Heart right ventricle (tissue), 16 donors: ENCODE data around the gene SHROOM3. TPM values are rescaled to one million over a fixed set of nuclear protein-coding genes. Genes with fewer than 3 reads are reported as not detected.

Experiments
- ATAC-seq, 8 donors: fragments of 200-7000 bp; cut with Tn5 transposase; one replicate each; pipeline ENCODE4 v1.9.1; 2020; ENCODE audit warnings: mild to moderate bottlenecking in 8 of 8, moderate library complexity in 8 of 8, moderate number of reproducible peaks in 1 of 8
- DNase-seq, 2 donors: peaks; one replicate each; pipeline ENCODE4 v3.0.0-alpha.2; 2020
- H3K27ac ChIP-seq, 10 donors: fragments of 200-600 bp; sonication (generic) in 2 of 10; one replicate each; pipeline versions ENCODE4 v1.5.0 to v1.8.0; 2020 to 2022; ENCODE audit warnings: mild to moderate bottlenecking in 3 of 10
- H3K27me3 ChIP-seq, 7 donors: fragments of 200-600 bp; one replicate each; pipeline ENCODE4 v1.8.0; 2021 to 2022; ENCODE audit warnings: mild to moderate bottlenecking in 2 of 7
- H3K36me3 ChIP-seq, 9 donors: fragments of 200-600 bp; sonication (generic) in 1 of 9; one replicate each; pipeline versions ENCODE4 v1.5.0 to v1.8.0; 2020 to 2022; ENCODE audit warnings: mild to moderate bottlenecking in 2 of 9
- H3K4me1 ChIP-seq, 9 donors: fragments of 200-600 bp; sonication (generic) in 1 of 9; one replicate each; pipeline versions ENCODE4 v1.5.0 to v1.8.0; 2020 to 2022; ENCODE audit warnings: mild to moderate bottlenecking in 4 of 9
- H3K4me3 ChIP-seq, 10 donors: fragments of 200-600 bp; sonication (generic) in 2 of 10; one replicate each; pipeline versions ENCODE4 v1.5.0 to v1.8.0; 2020 to 2022; ENCODE audit warnings: mild to moderate bottlenecking in 7 of 10, moderate library complexity in 2 of 10
- H3K9me3 ChIP-seq, 11 donors: fragments of 200-600 bp in 10 of 11; sonication (generic) in 2 of 11; one replicate each; pipeline versions ENCODE4 v1.5.0 to v1.8.0; 2013 to 2022; ENCODE audit warnings: mild to moderate bottlenecking in 2 of 11, control low read depth in 1 of 11, moderate library complexity in 1 of 11
- CTCF ChIP-seq, 9 donors: fragments of 200-600 bp; sonication (generic) in 2 of 9; IDR thresholded peaks; one replicate each; pipeline versions ENCODE4 v1.5.0 to v1.8.0; 2021 to 2022; ENCODE audit warnings: antibody characterized with exemption in 9 of 9, mild to moderate bottlenecking in 5 of 9, moderate library complexity in 1 of 9
- WGBS, 2 donors: extraction: QIAGEN DNeasy Blood & Tissue Kit; methylation state at CpG; one replicate each; pipeline ENCODE4 v1.1.7; 2013; ENCODE audit warnings: inconsistent platforms in 1 of 2; 5-methylcytosine and 5-hydroxymethylcytosine counted together
- intact Hi-C, 10 donors: fragments of 100-400 bp; cut with DNase I; formaldehyde crosslinking; loops; one replicate each; pipeline versions ENCODE4 v1.11.1 to v1.14.2; 2022
- polyA plus RNA-seq, 2 donors: library from polyadenylated mRNA; stranded (reverse); fragments of 200-250 nt; gene quantifications; one replicate each; pipeline ENCODE4 v1.2.3, GENCODE V29; 2013
- total RNA-seq, 10 donors: library from RNA; stranded (reverse); fragmentation: NEBNext Ultra II Directional in 3 of 10; extraction: Animal tissue kit (Norgen Biotek cat#: 25700) in 3 of 10; gene quantifications; one replicate each; pipeline versions ENCODE4 v1.2.1 to v1.2.4, GENCODE V29; 2021 to 2023
- donor health status: Arrhythmogenic right ventricular cardiomyopathy.
- donor health status: ischemic (EF 13 %, LVEDD 7.1; RV severe dilation, severe dysfunction).
- donor health status: healthy with polysubstance abuse.
- donor health status: DM: no; HTN: yes; CAD: no.
- donor health status: DM: no; HTN: no; CAD: no.
- donor health status: ischemic (EF 25% LVEDD 6.9; RV normal size, moderate dysfunction).
- donor health status: ischemic (EF 25% LVEDD 5.7; RV mildly dilated, moderate dysfunction).
- donor health status: healthy.
- donor health status: DM: yes; HTN: yes; CAD: no.
- donor health status: Ischemic cardiomyopathy.
- donor health status: ischemic (EF 35%, LVEDD 5.7; RV mildly dilated, moderate dysfunction).
- donor health status: nonischemic (EF 11% LVEDD 7.7; RV severe dilation, severe dysfunction).
- donor health status: DM: yes; HTN: yes; CAD: no.
- donor health status: PGD.
- donor health status: ischemic (EF 29% LVEDD 5.4; RV normal size, mild dysfunction).
- donor health status: nonischemic (EF 23%, LVEDD 6.1; RV moderate dilation, normal function).

SHROOM3 gene
- total and polyA plus RNA-seq, 12 donors = 1.7 to 33.3 (median 15.9) TPM

DNA sequence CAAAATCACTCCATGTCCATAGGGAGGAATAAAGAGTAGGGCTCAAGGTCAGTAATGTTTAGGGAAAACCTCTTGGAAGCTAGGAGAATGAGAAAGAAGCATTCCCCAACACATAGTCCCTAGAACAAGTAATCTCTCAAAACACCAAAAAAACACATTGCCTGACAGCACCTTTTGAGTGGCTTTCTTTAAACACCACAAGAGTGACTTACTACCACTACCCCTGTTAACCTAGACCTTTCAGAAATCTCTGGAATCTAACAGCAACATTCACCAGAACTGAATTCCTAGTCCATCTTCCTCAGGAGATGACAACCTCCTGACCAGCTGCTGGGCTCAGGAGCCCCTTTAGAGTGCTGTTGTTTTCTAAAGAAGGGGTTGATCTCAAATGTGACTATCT, 320.7 kb downstream of the SHROOM3 start:
- intact Hi-C loops = loop anchor here in 9 of 10 donors (5.0 to 10.0 kb wide), 6 partner anchors 151 to 323 kb away; partner anchors contain the start of gene SHROOM3 (in 5 of the 9)
- H3K27me3 ChIP-seq = peaks cover 0 to 4% (median 0%) of the 10 kb centered on the region in 7 donors
- H3K36me3 ChIP-seq = peaks cover 0 to 17% (median 0%) of the 10 kb centered on the region in 9 donors
- H3K4me3 ChIP-seq = no peak overlapping the region
- DNase-seq (no peak), ATAC-seq (no peak)
- peaks cover 0 to 7% (median 0%) of the 10 kb centered on the region in 11 donors for H3K9me3 ChIP-seq
- TF ChIP-seq CTCF (IDR thresholded peaks at IDR 0.05) = no peak
- peaks cover 0 to 47% (median 29%) of the 10 kb centered on the region in 9 donors for H3K4me1 ChIP-seq
- no peak overlapping the region for H3K27ac ChIP-seq

GRCh38 chr4:76756416-76756815, 321.4 kb downstream of the SHROOM3 start:
- no peak overlapping the region for H3K4me3 ChIP-seq
- no peak overlapping the region for H3K27ac ChIP-seq
- peaks cover 0 to 47% (median 29%) of the 10 kb centered on the region in 9 donors for H3K4me1 ChIP-seq
- no peak for TF ChIP-seq CTCF (IDR thresholded peaks at IDR 0.05)
- intact Hi-C loops = loop anchor here in 9 of 10 donors (5.0 to 10.0 kb wide), 6 partner anchors 152 to 324 kb away; partner anchors contain the start of gene SHROOM3 (in 5 of the 9)
- peaks cover 0 to 18% (median 0%) of the 10 kb centered on the region in 9 donors for H3K36me3 ChIP-seq
- DNase-seq (no peak), ATAC-seq (no peak)
- H3K27me3 ChIP-seq = peaks cover 0 to 4% (median 0%) of the 10 kb centered on the region in 7 donors
- WGBS, 2 donors = 53 to 83% methylated on average over 2 of the region's 2 CpGs
- peaks cover 0 to 7% (median 0%) of the 10 kb centered on the region in 11 donors for H3K9me3 ChIP-seq

DNA sequence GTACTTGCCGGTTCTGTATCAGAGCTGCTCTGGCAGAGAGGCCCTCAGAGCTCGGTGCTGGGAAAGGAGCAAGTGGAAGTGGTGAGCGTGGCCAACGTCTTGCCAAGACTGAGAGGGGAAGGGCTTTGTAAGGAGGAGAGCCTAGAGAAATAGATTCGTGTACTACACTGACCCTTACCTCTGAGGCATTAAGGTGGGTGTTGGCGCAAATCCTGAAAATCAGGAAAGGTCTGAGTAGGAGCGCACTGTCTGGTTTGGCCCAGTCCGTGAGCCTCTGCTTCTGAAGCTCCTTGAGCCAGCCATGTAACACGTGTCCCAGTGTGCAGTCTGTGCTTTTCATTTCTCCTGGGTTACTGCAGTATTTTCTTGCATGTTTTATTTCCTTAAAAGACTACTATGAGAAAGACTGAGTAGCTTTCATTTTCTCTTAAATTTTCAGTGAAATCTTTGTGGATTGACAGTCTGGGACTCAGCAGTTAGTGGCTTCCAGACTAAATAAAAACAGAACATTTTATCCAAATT, 322.4 kb downstream of the SHROOM3 start:
- Histone ChIP-seq H3K9me3 (no peaks in the 10 kb centered on the region), H3K36me3 (peaks cover 0 to 18% (median 0%) of the 10 kb centered on the region in 9 donors), H3K27ac (peak overlapping the region in 1 of 10 donors; percentile 60), H3K27me3 (no peaks in the 10 kb centered on the region), H3K4me1 (peaks cover 0 to 47% (median 29%) of the 10 kb centered on the region in 9 donors), H3K4me3 (no peak overlapping the region)
- no peak for TF ChIP-seq CTCF (IDR thresholded peaks at IDR 0.05)
- DNase-seq (no peak), ATAC-seq (peak in 2 of 8 donors; percentile 18 to 31)
- 79 to 84% methylated on average over 9 of the region's 9 CpGs for WGBS, 2 donors
- intact Hi-C loops = loop anchor here in 9 of 10 donors (5.0 to 10.0 kb wide), 6 partner anchors 153 to 325 kb away; partner anchors contain the start of gene SHROOM3 (in 5 of the 9)

- intact Hi-C loops = loop anchor here (1.0 to 10.0 kb wide), 9 partner anchors 154 to 326 kb away; partner anchors contain the start of gene SHROOM3 (in 5 of the 10)
- ATAC-seq (peak in 7 of 8 donors; percentile 41 to 69 (median 57)), DNase-seq (peak in 1 of 2 donors; percentile 35)
- TF ChIP-seq CTCF (IDR thresholded peaks at IDR 0.05) = peak; percentile 55 to 82 (median 77)
- peaks cover 0 to 18% (median 0%) of the 10 kb centered on the region in 9 donors for H3K36me3 ChIP-seq
- no peaks in the 10 kb centered on the region for H3K27me3 ChIP-seq
- H3K9me3 ChIP-seq = no peaks in the 10 kb centered on the region
- no peak overlapping the region for H3K4me3 ChIP-seq
- peak overlapping the region in 2 of 10 donors; percentile 5 to 60 for H3K27ac ChIP-seq
- peaks cover 0 to 38% (median 20%) of the 10 kb centered on the region in 9 donors for H3K4me1 ChIP-seq
- 19 to 30% methylated on average over 4 of the region's 4 CpGs for WGBS, 2 donors
Observed at GRCh38 chr4:76758290-76758882, 323.4 kb downstream of the SHROOM3 start.
